GM21717 (cell line): ENCODE data around the gene SET.

ENCODE experiments used
- ATAC-seq: cut with Tn5 transposase; IDR thresholded peaks from one replicate; pipeline ENCODE4 v1.9.1; 2021; ENCODE audit warnings: mild to moderate bottlenecking, moderate library complexity; ENCODE audit not compliant: unreplicated experiment

The SET gene

GRCh38 chr9:128727640-128728248, 38.7 kb downstream of the SET start:
- no peak for ATAC-seq

- ATAC-seq: no peak
Measured at GRCh38 chr9:128728298-128728697, 39.3 kb downstream of the SET start.

- no peak for ATAC-seq
Measured at GRCh38 chr9:128729302-128729701, 40.3 kb downstream of the SET start.

GRCh38 chr9:128729766-128730517, 40.9 kb downstream of the SET start:
- no peak for ATAC-seq

- no peak for ATAC-seq
Measured at GRCh38 chr9:128731093-128731492, 42.1 kb downstream of the SET start.

GRCh38 chr9:128731691-128732090, 42.7 kb downstream of the SET start:
- ATAC-seq: no peak

GRCh38 chr9:128732576-128732975, 43.6 kb downstream of the SET start:
- ATAC-seq: no peak

- no peak for ATAC-seq
Measured at GRCh38 chr9:128733256-128733655, 44.2 kb downstream of the SET start.

GRCh38 chr9:128735373-128735772, 46.4 kb downstream of the SET start:
- ATAC-seq: no peak

- no peak for ATAC-seq
Measured at GRCh38 chr9:128742401-128742800, 53.4 kb downstream of the SET start.

- ATAC-seq: no peak
Measured at GRCh38 chr9:128743421-128743820, 54.4 kb downstream of the SET start.
